T-cell (primary cell): Measurements from ENCODE around the gene UVRAG. TPM values are rescaled to one million over a fixed set of nuclear protein-coding genes. Genes with fewer than 3 reads are reported as not detected.

Source experiments
- ATAC-seq, 4 experiments: fragments of 200-7000 bp in 3 of 4; fragments of 150-1000 bp in 1 of 4; cut with Tn5 transposase; replicated peaks in 1 of 4; 1 replicate in 3 of 4; 2 replicates in 1 of 4; pipeline ENCODE4 v1.10.0; 2021; ENCODE audit warnings: moderate library complexity in 3 of 4, mild to moderate bottlenecking in 2 of 4, moderate number of reproducible peaks in 1 of 4
- CTCF ChIA-PET, 2 donors: fragments of 300-600 bp; sonication (Branson Sonifier 250); formaldehyde crosslinking; loops; one replicate each; lab custom pipeline; 2022; ENCODE audit warnings: antibody characterized with exemption in 2 of 2; lab: Charles Lee
- POLR2A ChIA-PET, 2 donors: fragments of 300-600 bp; sonication (Branson Sonifier 250); formaldehyde crosslinking; loops; one replicate each; lab custom pipeline; 2022; ENCODE audit warnings: antibody characterized with exemption in 2 of 2; lab: Charles Lee
- DNase-seq, 35 experiments: peaks; one replicate each; pipeline versions ENCODE4 v3.0.0 to v3.0.0-alpha.2; 2013 to 2023
- H3K27ac ChIP-seq: one replicate; pipeline ENCODE4 v1.5.1; 2013; ENCODE audit warnings: low read length
- H3K27me3 ChIP-seq, 2 experiments: replicated peaks in 1 of 2; 1 replicate in 1 of 2; 2 replicates in 1 of 2; pipeline versions ENCODE4 v1.6.1 to v1.7.0; 2013; ENCODE audit warnings: low read length in 1 of 2, mixed read lengths in 1 of 2; ENCODE audit not compliant: control insufficient read depth in 2 of 2, insufficient read depth in 2 of 2; ENCODE audit errors: extremely low read depth in 1 of 2
- H3K36me3 ChIP-seq, 2 donors: 1 replicate in 1 of 2; 2 replicates in 1 of 2; pipeline versions ENCODE4 v1.6.1 to v1.7.0; 2013; ENCODE audit warnings: low read length in 1 of 2; ENCODE audit not compliant: control insufficient read depth in 2 of 2, insufficient read depth in 1 of 2; ENCODE audit errors: extremely low read depth in 1 of 2
- H3K4me1 ChIP-seq, 2 experiments: 1 replicate in 1 of 2; 2 replicates in 1 of 2; pipeline versions ENCODE4 v1.6.1 to v1.7.0; 2013; ENCODE audit warnings: low read length in 2 of 2, mixed read lengths in 1 of 2; ENCODE audit not compliant: insufficient read depth in 2 of 2, control insufficient read depth in 1 of 2; ENCODE audit errors: extremely low read depth in 1 of 2
- H3K4me3 ChIP-seq, 2 donors: 1 replicate in 1 of 2; 2 replicates in 1 of 2; pipeline versions ENCODE4 v1.5.1 to v1.7.0; 2013; ENCODE audit warnings: mild to moderate bottlenecking in 2 of 2, low read length in 1 of 2, moderate library complexity in 1 of 2; ENCODE audit not compliant: control insufficient read depth in 1 of 2; ENCODE audit errors: extremely low read depth in 1 of 2
- H3K9me3 ChIP-seq: 2 replicates; pipeline ENCODE4 v1.7.0; 2013
- H3K27ac Mint-ChIP-seq, 2 donors: one replicate each; pipeline ENCODE4 v1.8.0; 2020 to 2021; ENCODE audit warnings: mild to moderate bottlenecking in 2 of 2, mixed read lengths in 2 of 2
- H3K27me3 Mint-ChIP-seq, 2 donors: one replicate each; pipeline ENCODE4 v1.8.0; 2021 to 2022; ENCODE audit warnings: mixed read lengths in 2 of 2
- H3K36me3 Mint-ChIP-seq: one replicate; pipeline ENCODE4 v1.8.0; 2021; ENCODE audit warnings: mixed read lengths
- H3K4me1 Mint-ChIP-seq, 3 donors: one replicate each; pipeline ENCODE4 v1.8.0; 2020 to 2022; ENCODE audit warnings: mixed read lengths in 3 of 3, mild to moderate bottlenecking in 1 of 3
- H3K4me3 Mint-ChIP-seq, 3 donors: one replicate each; pipeline ENCODE4 v1.8.0; 2020 to 2022; ENCODE audit warnings: mild to moderate bottlenecking in 3 of 3, mixed read lengths in 3 of 3, moderate library complexity in 3 of 3
- H3K9me3 Mint-ChIP-seq, 3 donors: one replicate each; pipeline ENCODE4 v1.8.0; 2020 to 2022; ENCODE audit warnings: mixed read lengths in 3 of 3
- WGBS: methylation state at CpG from one replicate; pipeline ENCODE4 v1.1.5; 2013; ENCODE audit warnings: missing lambda C conversion rate; ENCODE audit not compliant: insufficient coverage; 5-methylcytosine and 5-hydroxymethylcytosine counted together
- total RNA-seq, 35 experiments: library from RNA in 6 of 35; stranded (reverse) in 6 of 35; fragments of 120-200 nt in 1 of 35; gene quantifications; one replicate each; pipeline versions ENCODE4 v1.2.1 to v1.2.4 and lab custom pipeline; 2013 to 2026

Gene UVRAG
- total RNA-seq, 5 donors from 2014 or later (not counting 1 experiment from before 2014, with no cell fraction given), result 22.4 to 32.8 (median 27.6) TPM

DNA sequence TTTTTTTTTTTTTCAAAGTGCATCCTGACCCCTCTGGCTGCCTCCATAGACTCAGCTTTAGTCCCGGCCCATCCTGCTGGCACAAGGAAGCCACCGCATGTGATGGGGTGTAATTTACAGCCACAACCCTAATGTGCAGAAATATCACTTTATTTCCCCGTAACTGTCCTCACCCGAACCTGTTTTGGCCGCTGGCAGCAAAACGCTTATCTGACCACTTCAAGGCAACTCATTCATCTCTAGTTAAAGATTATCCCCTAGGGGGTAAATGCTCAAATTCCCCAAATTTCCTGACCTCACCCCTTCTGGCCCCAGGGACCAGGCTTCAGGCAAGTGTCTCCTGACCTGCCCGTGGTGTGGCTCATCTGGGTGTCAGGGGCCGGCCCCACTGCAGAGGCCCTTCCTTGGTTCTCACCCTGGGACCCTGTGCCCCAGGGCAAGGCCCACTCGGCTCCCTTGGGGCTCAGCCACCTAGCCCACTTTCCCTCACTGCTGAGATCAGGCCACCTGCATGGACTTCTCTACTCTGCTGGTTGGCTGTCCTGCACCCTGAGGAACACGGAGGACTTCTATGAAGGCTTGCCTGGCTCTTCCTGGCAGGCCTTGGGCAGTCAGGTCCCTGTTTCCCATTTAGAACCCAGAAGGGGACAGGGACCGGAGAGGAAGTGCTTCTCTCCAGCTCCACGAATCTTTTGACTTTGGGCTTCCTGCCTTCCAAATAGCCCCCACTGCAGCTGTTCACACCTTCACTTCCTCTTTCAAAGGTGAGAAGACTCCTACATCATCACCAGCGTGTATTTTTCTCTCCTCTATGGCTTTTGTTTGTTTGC is 337.9 kb downstream of the UVRAG start:
- ATAC-seq (peak in 2 of 4 experiments; percentile 31 to 38), DNase-seq (peak in 8 of 35 experiments; percentile 6 to 50 (median 14))
- H3K36me3 Mint-ChIP-seq, result no peaks in the 10 kb centered on the region
- Histone ChIP-seq H3K4me3 (peak overlapping the region; percentile 35 to 72), H3K9me3 (no peaks in the 10 kb centered on the region), H3K27ac (no peak overlapping the region), H3K36me3 (no peaks in the 10 kb centered on the region), H3K27me3 (peaks cover 0 to 10% of the 10 kb centered on the region in 2 experiments), H3K4me1 (peaks cover 0 to 26% of the 10 kb centered on the region in 2 experiments)
- peak overlapping the region in 1 of 2 donors; percentile 34 for H3K27ac Mint-ChIP-seq
- ChIA-PET POLR2A (no interaction called here), CTCF (interaction anchor here (0.5 to 2.8 kb wide), 10 partner anchors 8 to 610 kb away, joined by 3 to 29 read pairs (median 6); no protein-coding TSS in a partner anchor)
- H3K9me3 Mint-ChIP-seq, result no peaks in the 10 kb centered on the region
- 49% methylated on average over 7 of the region's 13 CpGs for WGBS
- peaks cover 20 to 25% (median 24%) of the 10 kb centered on the region in 3 donors for H3K4me1 Mint-ChIP-seq
- H3K4me3 Mint-ChIP-seq, result peak overlapping the region; percentile 66 to 79 (median 69)
- H3K27me3 Mint-ChIP-seq, result peaks cover 0 to 13% of the 10 kb centered on the region in 2 donors

DNA sequence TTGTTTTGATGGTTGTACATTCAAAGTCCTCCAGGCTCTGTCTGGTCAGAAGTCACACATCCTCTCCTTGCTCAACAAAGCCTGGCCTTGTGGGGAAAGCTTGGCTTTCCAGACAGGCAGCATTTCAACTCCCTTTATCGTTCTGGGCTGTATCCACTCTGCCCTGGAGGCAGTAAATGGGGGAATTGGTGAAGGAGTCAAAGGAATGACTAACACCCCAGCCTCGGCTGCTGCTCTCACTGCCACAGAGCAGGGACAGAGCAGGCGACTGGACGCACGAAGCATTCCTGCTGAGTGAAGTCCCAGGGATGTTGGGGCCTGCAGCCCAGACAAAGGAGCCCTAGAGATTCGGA is 338.5 kb downstream of the UVRAG start:
- H3K27ac Mint-ChIP-seq, result peak overlapping the region in 1 of 2 donors; percentile 34
- CTCF ChIA-PET, result interaction anchor here in 1 of 2 donors (2.8 kb wide), 1 partner anchor 257 kb away, joined by 29 read pairs; no protein-coding TSS in a partner anchor
- H3K36me3 ChIP-seq, result no peaks in the 10 kb centered on the region

DNA sequence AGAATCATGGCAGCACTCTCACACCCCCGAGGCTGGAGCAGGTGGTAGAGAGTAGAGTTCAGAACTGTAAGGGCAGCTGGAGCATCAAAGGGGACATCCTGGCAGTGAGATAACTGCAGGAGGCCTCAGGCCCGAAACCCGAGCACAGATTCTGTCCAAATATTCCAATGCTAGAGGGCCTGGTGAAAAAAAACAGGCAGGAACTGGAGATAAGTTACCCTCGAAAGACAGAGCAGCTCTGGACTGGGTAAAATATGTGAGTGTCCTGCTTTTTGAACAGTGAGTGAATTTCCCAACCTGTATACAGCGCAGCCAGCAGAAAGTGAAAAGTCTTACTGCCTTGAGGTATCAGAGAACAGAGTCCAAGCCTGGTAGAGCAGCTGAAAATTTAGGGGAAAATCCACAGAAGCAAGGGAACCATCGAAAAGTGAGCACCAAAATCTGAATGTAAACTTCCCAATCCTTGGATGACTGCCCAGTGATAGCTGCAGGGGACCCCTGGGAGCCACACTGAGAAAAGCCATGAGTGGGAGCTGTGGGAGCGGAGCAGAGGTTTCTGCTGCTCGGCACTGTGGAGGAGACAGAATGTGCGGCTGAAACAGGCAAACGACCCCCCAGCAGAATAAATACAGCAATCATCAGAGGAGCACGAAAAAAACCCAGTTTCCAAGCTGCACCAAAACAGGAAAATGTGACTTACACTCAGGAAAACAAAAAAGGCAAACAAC is 340.7 kb downstream of the UVRAG start:
- Histone ChIP-seq H3K27me3 (peaks cover 0 to 14% of the 10 kb centered on the region in 2 experiments), H3K36me3 (no peaks in the 10 kb centered on the region), H3K4me1 (peaks cover 0 to 26% of the 10 kb centered on the region in 2 experiments), H3K9me3 (no peaks in the 10 kb centered on the region), H3K4me3 (no peak overlapping the region), H3K27ac (no peak overlapping the region)
- Mint-ChIP-seq H3K4me1 (peaks cover 20 to 25% (median 24%) of the 10 kb centered on the region in 3 donors), H3K9me3 (no peaks in the 10 kb centered on the region), H3K36me3 (no peaks in the 10 kb centered on the region), H3K27ac (no peak overlapping the region), H3K4me3 (no peak overlapping the region), H3K27me3 (peaks cover 1 to 13% of the 10 kb centered on the region in 2 donors)
- DNase-seq, result no peak
- ChIA-PET CTCF (interaction anchor here in 1 of 2 donors (0.7 to 1.3 kb wide), 2 partner anchors 259 to 628 kb away, joined by 3 to 4 read pairs; no protein-coding TSS in a partner anchor), POLR2A (interaction anchor here in 1 of 2 donors (0.6 kb wide), 1 partner anchor 1838 kb away, joined by 3 read pairs; no protein-coding TSS in a partner anchor)
- no peak for ATAC-seq
- WGBS, result 79% methylated on average over 8 of the region's 11 CpGs

More for the DNA sequence above, 338.5 kb downstream of the UVRAG start:
- peaks cover 0 to 26% of the 10 kb centered on the region in 2 experiments for H3K4me1 ChIP-seq
- H3K9me3 Mint-ChIP-seq, result no peaks in the 10 kb centered on the region
- H3K27me3 Mint-ChIP-seq, result peaks cover 1 to 13% of the 10 kb centered on the region in 2 donors
- peaks cover 20 to 25% (median 24%) of the 10 kb centered on the region in 3 donors for H3K4me1 Mint-ChIP-seq
- H3K4me3 Mint-ChIP-seq, result peak overlapping the region in 2 of 3 donors; percentile 66 to 79
- H3K4me3 ChIP-seq, result no peak overlapping the region
- DNase-seq (no peak), ATAC-seq (no peak)
- H3K27ac ChIP-seq, result no peak overlapping the region
- WGBS, result 80% methylated on average over 2 of the region's 6 CpGs
- H3K9me3 ChIP-seq, result no peaks in the 10 kb centered on the region
- peaks cover 0 to 10% of the 10 kb centered on the region in 2 experiments for H3K27me3 ChIP-seq
- H3K36me3 Mint-ChIP-seq, result no peaks in the 10 kb centered on the region
- POLR2A ChIA-PET, result no interaction called here

DNA sequence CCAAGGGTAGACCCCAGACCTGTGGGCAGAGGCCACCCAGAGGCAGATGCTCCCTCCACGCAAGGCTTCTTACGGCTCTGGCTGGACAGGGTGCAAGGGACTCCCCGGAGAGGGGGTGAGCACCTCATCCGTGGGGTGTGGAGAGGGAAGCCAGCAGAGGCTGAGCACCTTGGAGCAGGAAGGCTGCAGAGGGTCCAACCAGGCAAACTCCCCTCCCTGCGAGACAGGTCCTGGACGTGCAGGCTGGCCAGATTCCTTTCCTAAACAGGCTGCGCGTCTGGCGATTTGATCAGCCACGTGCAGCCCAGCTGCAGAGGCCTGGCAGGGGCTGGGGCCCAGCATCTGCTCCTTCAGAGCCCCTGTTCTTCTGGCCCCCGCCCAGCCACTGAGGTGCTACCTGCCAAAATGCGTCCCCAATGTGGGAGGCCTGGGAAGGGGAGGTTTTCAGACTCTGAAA is 342.0 kb downstream of the UVRAG start:
- Mint-ChIP-seq H3K27ac (no peak overlapping the region), H3K9me3 (no peaks in the 10 kb centered on the region), H3K4me3 (no peak overlapping the region), H3K4me1 (peaks cover 18 to 19% (median 19%) of the 10 kb centered on the region in 3 donors), H3K36me3 (no peaks in the 10 kb centered on the region), H3K27me3 (peaks cover 1 to 11% of the 10 kb centered on the region in 2 donors)
- peaks cover 0 to 25% of the 10 kb centered on the region in 2 experiments for H3K4me1 ChIP-seq
- H3K27me3 ChIP-seq, result peaks cover 0 to 17% of the 10 kb centered on the region in 2 experiments
- POLR2A ChIA-PET, result no interaction called here
- ATAC-seq (no peak), DNase-seq (no peak)
- no peaks in the 10 kb centered on the region for H3K36me3 ChIP-seq
- no peak overlapping the region for H3K27ac ChIP-seq
- H3K4me3 ChIP-seq, result no peak overlapping the region
- no peaks in the 10 kb centered on the region for H3K9me3 ChIP-seq
- 82% methylated on average over 12 of the region's 12 CpGs for WGBS
- CTCF ChIA-PET, result no interaction called here

DNA sequence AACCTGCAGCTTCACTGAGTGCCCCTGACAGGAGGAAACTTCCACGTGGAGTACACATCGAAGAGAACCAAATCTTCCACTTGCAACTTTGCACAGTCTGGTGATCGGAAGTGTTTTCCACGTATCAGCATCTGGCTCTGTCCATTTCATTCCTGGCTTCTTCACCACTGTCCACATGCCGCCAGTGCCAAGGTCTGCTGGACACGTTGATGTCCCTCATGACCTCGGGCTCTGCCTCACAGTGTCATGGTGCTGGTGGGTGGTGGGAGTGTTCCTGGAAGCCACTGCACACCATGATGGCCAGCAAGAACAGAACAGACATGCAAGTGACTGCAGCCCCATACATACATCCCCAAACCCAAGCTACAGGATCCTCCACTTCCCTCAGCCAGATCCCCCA is 342.9 kb downstream of the UVRAG start:
- ChIA-PET CTCF (no interaction called here), POLR2A (no interaction called here)
- no peak overlapping the region for H3K27ac Mint-ChIP-seq
- peaks cover 9 to 11% (median 10%) of the 10 kb centered on the region in 3 donors for H3K4me1 Mint-ChIP-seq
- ATAC-seq (no peak), DNase-seq (no peak)
- H3K4me3 Mint-ChIP-seq, result no peak overlapping the region
- H3K27me3 Mint-ChIP-seq, result peaks cover 1 to 6% of the 10 kb centered on the region in 2 donors
- Histone ChIP-seq H3K27ac (no peak overlapping the region), H3K4me3 (no peak overlapping the region), H3K4me1 (peaks cover 0 to 16% of the 10 kb centered on the region in 2 experiments), H3K36me3 (no peaks in the 10 kb centered on the region), H3K9me3 (no peaks in the 10 kb centered on the region), H3K27me3 (peaks cover 0 to 18% of the 10 kb centered on the region in 2 experiments)
- 90% methylated on average over 4 of the region's 7 CpGs for WGBS
- no peaks in the 10 kb centered on the region for H3K9me3 Mint-ChIP-seq
- H3K36me3 Mint-ChIP-seq, result no peaks in the 10 kb centered on the region
